ENCODE data around the gene MAP1LC3A.
A peak's percentile ranks its signal among the peaks of the same experiment; 100 is the strongest.
"Not testable (repeated sequence)": the region's sequence is repeated elsewhere in the genome, so short reads cannot be mapped to it uniquely, and the experiment has no call there.

The MAP1LC3A gene

DNA sequence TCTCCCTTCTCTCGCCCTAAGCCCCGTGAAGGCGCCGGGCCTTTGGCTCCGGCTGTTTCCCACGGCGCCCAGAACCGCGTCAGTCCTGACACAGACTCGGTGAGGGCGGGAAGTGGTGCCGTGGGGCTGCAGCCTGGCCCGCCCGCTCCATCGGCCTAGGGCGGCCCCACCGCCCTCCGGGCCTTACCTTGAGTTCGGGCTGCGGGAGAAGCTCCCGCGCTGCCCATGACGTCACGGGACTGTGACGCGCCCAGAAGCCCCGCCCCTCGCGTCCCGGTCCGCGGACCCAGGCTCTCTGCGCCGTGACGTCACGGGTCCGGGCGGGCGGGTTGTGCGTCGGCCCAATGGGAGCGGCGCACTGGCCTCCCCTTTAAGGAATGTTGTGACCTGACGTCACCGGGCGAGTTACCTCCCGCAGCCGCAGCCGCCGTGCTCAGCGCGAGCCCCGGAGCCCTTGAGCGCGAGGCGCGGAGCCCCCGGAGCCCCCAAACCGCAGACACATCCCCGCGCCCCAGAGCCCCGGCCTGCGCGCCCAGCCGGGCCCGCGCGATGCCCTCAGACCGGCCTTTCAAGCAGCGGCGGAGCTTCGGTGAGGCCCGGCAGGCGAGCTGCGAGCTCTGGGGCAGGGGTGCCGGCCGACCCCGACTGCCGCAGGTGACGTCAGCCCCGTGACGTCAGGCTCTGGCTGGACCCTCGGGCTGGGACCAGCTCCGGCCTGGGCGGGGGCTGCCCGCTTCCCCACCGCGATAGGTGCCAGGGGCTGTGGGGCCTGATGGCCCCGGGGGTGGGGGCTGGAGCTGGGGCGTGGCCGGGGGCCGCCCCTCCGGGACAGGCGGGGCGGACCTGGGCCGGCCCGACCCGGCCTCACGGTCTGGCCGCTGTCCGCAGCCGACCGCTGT is at the start of gene MAP1LC3A:
MAP1LC3A (plus strand) TSS at position 399 of the 899 bp plus-strand sequence; CDS start at position 550, 151 bp downstream.
- DNase-seq, result no peak

DNA sequence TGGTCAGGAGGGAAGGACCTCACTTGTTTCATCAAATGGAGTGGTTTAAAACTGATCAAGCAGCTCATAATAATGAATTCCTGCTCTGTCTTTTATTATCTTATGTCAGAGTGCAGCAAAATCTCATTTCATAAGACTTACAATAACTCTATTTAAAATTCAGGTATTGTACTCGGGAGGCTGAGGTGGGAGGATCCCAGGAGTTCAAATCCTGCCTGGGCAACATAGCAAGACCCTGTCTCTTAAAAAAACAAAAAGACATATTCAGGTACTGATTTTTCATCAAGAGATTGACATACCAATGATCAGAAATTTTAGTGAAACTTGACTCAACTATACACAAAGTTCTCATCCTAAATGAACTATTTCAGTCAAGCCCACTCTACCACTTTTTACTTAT is 47.9 kb upstream of the MAP1LC3A start:
- no peak for DNase-seq

DNA sequence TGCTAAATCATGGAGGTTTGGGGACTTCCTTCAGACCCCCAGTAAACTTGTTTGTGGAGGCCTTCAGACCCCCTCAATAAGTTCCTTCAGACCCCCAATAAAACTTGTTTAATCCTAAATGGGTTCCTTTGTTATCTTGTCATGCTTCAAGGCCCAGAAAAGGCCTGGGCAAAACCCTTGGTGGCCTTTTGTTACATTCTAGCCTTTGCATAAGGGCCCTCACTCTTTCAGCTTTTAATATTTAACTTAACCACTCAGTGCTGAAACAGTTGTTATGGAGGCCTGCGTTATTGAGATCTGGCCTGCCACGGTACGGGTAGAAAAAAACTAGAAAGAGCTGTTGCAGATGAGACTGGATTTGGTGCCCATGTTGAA is 46.6 kb upstream of the MAP1LC3A start:
- no peak for DNase-seq

DNA sequence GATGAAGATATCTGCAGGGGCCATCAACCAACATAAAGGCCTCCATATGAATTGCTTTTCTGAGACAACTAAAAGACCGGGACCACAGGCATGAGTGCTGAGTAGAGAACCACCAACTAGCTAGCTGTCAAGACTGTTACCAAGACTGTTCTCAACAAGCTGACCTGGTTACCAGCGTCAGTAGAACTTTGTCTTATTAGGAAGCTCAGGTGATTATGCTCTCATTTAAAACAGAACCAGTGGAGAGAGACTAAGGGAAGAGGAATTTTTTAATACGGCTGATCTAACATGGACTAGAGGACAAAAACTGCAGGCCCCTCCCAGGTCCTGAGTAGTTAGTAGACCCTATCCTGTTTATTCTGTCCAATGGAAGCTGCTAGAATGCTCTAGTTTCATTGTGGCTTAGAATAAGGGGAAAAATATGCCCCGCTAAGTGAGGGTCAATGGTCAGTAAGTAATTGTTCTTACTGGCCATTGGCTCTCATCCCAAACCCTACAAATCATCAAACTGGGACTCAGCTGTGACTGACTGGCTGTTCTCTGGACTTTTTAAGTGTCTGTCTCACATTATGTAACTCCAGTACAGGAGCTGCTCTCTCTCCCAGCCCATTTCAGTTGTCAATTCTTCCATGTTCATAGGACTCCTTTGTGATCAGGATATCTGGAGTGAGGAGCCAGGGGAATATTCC is 46.1 kb upstream of the MAP1LC3A start:
- DNase-seq, result no peak

DNA sequence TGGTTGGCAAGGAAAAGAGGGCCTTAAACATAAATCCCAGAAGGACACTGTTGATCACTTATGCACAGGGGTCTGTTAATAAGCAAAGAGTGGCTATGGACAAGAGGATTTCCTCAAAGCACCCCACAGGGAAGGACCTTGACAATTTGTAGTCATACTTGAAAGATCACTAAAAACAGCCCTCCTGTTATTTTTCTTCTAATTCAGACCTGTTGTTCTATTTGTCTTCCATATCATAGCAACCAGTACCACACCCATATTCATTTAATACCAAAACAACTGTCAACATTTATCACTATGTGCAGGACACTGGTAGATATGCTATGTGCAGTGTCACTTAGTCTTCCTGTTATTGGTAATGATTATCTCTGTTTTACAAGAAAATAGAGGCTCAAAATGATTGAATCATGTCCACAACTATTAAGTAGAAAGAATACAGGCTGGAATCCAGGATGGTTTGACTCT is 45.5 kb upstream of the MAP1LC3A start:
- no peak for DNase-seq

DNA sequence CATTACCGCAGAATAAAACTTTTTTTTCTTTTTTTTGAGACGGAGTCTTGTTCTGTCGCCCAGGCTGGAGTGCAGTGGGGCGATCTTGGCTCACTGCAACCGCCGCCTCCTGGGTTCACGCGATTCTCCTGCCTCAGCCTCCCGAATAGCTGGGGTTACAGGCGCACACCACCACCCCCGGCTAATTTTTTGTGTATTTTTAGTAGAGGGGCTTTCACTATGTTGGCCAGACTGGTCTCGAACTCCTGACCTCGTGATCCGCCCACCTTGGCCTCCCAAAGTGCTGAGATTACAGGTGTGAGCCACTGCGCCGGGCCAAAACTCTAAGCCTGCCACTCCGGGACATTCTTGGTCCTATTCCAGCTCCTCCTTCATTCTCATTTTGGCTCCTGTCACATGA is 44.5 kb upstream of the MAP1LC3A start:
- not testable (repeated sequence) for DNase-seq

DNA sequence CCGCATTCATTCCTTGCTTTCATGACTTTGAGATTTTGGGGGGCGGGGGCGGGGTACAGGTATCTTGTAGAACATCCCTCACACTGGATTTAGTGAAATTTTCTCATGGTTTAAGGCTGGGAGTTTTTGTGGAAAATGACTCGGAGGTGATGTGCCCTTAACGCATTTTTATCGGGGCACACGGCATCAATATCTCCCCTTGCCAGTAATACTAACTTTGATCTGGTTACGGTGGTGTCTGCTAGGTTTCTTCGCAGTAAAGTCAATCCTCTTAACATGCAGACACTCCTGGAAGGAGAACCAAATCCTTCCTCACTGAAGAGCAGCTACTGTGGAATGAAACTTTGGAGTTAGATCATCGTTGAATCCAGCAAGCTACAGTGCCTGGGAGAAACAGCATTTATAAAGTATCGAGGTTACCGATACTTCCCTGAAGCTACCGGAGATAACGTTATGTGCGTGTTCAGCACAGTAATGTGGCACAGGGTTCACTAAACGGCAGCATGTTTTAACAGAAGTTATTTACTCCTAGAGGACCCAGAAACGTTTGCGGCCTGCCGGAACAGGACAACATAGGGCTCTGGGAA is 43.5 kb upstream of the MAP1LC3A start:
- DNase-seq, result no peak

DNA sequence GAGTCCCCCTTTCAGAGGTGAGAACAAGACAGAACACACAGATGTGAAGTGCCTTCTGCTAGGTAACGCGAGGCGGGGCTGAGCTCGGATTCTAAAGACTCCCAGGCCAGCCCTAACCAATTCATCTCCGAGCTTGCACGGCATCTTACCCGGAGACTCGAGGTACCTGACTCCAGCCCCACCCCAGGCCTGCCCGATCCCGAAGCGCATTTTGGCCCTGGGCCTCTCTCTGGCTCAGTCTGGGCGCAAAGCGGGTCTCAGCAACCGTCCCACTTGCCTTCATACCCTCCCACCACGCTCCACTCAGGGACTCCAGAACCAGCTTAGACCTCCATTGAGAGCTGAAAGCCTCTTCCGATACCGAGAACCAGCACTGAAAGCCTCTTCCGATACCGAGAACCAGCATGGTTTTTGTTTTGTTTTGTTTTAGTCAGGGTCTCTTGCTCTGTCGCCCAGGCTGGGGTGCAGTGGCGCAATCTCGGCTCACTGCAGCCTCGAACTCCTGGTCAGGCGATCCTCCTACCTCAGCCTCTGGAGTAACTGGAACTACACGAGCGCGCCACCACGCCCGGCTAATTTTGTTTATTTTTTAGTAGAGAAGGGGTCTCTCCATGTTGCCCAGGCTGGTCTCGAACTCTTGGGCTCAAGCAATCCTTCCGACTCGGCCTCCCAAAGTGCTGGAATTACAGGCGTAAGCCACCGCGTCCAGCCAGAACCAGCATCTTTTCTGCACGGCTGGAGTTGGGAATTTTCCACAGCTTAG is 42.9 kb upstream of the MAP1LC3A start:
- DNase-seq, result no peak

DNA sequence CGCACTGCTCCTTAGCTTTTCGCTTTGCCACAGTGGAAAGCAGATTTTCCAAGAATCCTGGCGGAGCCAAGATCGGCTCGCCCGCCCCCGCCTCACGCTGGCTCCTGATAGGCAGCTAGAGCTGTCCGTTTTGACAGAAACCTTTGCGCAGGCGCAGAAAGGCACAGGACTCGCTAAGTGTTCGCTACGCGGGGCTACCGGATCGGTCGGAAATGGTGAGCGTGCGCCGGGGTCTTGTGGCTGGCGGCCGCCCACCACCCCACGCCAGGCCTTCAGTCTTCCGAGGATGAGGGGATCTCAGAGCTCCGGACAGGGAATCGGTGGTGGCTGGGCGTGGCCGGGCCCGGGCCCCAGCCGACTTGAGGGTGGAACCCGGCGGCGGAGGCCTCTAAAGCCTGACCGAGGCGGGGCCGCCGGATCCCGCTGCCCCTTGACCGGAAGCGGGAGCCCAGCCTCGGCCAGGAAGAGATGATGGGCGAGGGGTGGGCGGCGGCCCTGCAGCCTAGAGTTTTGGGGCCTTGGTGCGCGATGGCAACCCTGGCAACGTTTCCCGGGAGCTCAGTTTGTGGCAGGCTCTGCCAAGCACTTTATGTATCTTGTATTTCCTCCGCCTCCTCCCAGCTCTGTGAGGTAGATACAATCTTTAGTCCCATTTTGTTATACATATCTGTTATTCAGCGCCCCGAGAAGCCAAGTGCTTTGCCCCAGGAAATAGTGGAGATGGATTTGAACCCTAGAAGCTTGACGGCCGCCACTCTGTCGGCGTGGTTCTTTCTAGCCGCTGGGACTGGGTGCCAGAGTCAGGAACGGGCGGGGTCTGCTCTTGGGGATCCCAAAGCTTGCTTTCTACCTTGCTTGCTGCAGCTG is 42.0 kb upstream of the MAP1LC3A start, which contains the start of gene DYNLRB1:
DYNLRB1 (plus strand) TSS at position 176 of the 867 bp plus-strand sequence; CDS start at position 213, 37 bp downstream.
- DNase-seq, result peak; percentile 89

DNA sequence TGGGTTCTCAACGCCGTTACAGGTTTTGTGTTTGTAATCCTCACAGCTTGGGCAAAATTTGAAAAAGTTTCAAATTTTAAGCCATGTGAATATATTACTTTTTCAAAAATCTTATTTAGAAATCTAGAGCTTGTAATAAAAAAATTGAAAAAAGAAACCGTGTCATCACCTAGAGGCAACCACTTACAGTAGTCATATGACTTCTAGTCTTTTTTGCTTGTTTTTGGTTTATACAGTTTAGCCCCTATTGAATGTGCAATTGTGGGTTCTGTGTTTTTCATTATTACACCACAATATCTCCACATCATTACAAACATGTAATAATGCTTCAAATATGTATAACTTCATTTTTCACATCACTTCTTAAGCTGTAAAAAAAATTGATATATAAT is 41.4 kb upstream of the MAP1LC3A start:
- no peak for DNase-seq

DNA sequence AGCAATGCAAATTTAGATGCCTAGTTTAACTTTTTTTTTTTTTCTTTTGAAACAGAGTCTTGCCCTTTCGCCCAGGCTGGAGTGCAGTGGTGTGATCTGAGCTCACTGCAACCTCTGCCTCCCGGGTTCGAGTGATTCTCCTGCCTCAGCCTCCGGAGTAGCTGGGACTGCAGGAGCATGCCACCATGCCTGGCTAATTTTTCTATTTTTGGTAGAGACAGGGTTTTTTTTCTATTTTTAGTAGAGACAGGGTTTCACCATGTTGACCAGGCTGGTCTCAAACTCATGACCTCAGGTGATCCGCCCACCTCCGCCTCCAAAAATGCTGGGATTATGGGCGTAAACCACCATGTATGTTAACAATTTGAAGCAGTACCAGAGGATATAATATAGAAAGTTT is 39.7 kb upstream of the MAP1LC3A start:
- DNase-seq, result not testable (repeated sequence)

DNA sequence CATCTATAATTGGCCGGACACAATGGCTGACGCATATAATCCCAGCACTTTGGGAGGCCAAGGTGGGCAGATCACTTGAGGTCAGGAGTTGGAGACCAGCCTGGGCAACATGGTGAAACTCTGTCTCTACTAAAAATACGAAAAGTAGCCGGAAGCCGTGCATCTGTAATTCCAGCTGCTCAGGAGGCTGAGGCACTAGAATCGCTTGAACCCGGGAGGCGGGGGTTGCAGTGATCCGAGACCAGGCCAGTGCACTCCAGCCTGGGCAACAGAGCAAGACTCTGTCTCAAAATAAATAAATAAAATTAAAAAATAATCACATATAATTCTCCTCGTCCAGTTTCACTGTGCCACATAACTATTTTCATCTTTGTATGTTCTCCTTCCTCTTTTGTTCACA is 38.7 kb upstream of the MAP1LC3A start:
- not testable (repeated sequence) for DNase-seq

DNA sequence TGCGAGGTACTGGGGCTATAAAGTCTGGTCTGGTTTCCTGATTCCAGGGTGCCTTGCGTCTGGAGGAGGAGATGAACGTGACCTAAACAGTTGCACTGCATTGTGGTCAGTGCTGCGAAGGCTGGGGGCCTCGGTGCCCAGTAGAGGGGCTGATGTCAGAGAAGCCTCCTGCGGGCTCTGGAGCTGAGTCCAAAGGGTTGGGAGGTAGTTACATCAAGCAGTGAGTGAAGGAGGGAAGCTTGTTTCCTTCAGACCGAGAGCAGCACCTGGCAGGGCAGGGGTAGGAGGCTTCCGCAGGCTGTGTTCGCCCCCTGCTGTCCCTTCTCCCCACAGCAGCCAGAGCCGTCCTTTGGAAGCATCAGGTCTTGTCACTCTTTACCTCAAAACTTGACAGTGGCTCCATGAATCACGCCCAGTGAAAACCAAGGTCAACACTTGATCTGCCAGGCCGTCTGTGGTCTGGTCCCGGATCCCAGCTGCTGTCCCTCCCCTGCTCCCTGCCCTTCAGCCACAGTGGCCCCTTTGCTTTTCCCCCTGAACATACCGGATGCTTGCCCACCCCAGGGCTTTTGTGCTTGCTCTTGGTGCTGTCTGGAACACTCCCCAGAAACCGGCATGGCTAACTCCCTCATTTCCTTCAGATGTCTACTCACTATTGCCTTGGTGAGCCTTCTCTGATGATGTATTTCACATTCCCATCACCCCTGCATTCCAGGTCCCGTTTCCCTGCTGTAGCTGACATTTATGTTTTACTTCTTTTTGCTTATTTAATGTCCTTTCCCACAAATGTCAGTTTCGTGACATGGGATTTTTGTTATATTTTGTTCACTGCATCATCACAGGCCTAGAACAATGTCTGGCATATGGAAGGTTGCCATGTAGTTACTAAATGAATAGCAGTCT is 35.3 kb upstream of the MAP1LC3A start:
- DNase-seq, result no peak

DNA sequence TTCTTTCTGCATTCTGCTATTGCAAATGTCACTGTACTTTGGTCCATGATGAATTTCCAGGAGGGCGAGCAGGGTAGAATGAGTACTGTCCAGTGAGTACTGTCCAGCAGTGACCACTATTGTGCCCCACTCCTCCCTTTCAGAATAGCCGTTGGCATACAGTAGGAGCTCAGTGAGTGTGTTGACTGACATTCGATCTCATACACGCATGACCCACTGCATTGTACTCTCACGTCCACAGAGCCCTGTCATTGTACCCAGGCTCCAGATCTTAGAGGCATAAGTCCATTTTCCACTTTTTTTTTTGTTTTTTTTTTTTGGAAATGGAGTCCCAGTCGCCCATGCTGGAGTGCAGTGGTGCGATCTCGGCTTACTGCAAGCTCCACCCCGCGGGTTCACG is 34.1 kb upstream of the MAP1LC3A start:
- no peak for DNase-seq

DNA sequence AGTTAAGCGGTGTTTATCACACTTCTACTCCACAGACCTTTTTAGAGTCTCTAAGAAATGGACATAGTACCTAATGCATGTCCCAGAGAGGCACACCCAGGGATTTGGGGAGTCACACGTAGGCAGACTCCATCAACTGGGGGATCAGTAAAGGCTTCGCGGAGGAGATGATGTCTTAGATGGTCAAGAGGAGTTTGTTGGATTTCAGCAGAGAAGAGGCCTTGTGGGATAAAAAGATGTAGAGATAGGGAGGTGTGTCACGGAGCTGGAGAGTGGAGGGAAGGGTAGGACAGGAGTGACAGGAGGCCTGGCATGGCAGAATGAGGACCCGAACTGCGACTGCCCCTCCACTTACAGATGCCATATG is 33.2 kb upstream of the MAP1LC3A start:
- no peak for DNase-seq

DNA sequence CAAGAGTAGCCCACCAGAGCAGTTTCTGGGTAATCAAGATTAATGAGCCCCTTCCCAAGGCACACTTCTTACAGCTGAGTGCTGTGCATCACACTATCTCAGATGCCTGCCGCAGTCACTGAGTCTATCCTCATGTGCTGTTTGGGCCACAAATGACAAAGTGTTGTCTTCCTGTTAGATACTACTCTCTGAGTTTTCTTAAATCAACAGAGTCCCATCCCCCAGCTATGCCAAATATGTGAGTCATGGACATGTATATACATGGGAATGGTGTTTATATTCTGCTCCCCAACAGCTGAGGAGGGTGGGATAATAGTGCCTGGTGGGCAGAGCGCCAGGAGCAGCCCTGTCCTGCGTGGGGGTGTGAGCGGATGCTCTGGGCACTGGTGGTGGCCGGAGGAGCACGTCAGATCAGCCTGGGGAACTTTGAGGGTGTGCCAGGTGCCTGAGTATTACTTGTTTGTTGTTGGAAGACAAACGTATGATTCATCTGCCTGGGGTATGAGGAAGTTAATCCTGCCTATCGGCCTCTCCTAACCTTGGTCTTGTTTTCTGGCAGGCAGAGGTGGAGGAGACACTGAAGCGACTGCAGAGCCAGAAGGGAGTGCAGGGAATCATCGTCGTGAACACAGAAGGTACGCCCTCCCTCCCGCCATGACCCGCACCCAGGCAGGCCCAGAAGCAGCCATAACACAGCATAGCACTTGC is 32.7 kb upstream of the MAP1LC3A start:
- peak; percentile 28 for DNase-seq

DNA sequence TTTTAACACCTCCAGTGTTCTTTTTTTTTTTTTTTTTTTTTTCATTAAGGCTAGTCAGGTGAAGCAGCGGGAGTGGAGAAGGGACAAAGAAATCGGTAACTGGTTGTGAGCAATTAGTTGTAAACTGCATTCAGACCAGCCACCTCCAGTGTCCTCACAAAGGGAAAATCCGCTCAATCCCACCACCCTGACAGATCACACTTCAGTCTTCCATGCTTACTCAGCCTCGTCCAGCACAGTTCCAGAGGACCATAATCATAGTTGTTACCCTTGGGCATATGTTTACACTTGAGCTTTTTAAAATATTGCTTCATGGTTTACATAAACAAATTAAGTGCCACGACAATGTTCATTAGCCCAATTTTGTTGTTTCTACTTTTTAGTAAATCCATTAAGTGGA is 32.1 kb upstream of the MAP1LC3A start:
- no peak for DNase-seq

DNA sequence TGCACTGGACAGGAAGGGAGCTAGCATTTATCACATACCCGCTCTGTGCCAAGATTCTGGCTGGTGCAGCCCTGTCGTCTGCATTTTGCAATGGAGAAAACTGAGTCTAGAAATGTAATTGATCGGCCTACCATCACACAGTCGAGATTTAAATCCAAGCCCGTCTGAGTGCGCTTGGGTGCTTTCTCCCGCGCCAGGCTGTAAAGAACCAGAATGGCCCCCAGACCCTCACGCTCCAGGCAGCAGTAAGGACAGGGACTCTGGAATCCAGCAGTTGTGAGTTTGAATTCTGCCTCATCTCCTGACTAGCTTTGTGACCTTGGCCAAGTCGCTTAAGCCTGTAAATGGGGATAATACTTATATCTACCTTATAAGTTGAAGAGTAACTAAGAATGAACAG is 31.5 kb upstream of the MAP1LC3A start:
- no peak for DNase-seq

DNA sequence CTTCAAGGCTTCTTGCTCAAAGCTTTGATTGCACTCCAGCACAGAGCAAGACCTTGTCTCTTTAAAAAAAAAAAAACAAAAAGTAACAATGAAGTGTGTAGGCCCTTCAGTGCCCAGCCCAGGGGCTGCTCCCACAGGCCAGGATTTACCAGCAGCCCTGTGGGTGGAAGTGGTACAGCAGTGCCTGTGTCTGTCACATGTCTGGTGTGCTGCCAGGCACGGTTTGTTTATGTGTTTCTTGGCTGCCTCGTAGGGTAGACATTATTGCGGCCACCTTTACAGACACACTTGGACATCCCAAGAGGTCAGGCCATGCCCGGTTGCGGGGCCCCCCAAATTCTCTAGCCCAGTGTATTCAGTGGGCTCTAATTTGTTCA is 29.6 kb upstream of the MAP1LC3A start:
- DNase-seq, result no peak

DNA sequence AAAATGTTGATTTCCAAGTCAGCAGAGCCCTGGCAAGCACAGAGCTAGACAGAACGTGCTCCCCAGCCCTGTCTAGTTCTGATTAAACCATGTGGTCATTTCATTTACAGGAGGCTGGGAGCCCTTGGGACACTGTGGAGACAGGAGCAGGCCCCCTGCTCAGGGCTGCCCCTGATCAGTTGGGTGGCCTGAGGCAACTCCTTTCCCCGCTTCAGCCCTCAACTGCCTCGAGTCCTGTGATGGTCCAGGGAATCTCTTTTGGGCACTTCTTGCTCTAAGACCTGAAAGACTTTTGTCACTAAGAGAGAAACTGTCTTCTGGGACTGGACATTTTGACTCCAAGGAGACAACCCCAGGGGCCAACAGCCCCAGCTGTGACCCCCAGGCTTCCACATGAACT is 28.8 kb upstream of the MAP1LC3A start:
- DNase-seq, result no peak

Data from NCI-H446 treated with DMSO at 0.1 percent for 48 hours (cell line).